ENCODE measurements around the gene TTC19.

DNA sequence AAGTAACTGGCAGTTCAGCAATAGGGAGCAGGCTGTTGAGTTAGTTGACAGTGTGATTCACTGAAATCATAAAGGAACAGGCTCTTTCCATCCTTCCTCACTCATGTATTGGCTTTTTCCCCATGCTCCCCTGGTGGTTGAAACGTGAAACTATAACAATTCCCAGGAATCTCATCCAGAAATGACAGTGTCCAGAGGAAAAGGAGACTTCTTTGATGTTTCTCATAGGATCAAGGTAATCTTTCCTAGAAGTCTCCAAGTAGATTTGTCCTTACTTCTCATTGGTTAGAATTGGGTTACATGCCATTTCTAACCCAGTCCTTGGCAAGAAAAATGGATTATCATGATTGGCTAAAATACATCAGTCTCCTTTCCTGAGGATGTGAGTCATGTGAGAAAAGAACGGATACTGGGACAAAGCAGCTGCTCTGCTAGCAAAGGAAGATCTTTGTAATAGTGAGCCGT, 14.4 kb downstream of the TTC19 start:
- TF ChIP-seq POLR2AphosphoS5 (IDR thresholded peaks at IDR 0.05; ENCODE audit: low read depth, low read length) (no peak), POLR2A (IDR thresholded peaks at IDR 0.05; ENCODE audit: low read depth, low read length) (no peak), SPI1 (IDR thresholded peaks at IDR 0.05; ENCODE audit: low read depth, low read length) (no peak), POU2F2 (IDR thresholded peaks at IDR 0.05; ENCODE audit: low read depth, low read length) (no peak), TAF1 (IDR thresholded peaks at IDR 0.05; ENCODE audit: low read depth, low read length) (no peak)

Data from GM12891 (cell line).